ENCODE data around the gene C1orf52.
A peak's percentile ranks its signal among the peaks of the same experiment; 100 is the strongest.
"Not testable (repeated sequence)": the region's sequence is repeated elsewhere in the genome, so short reads cannot be mapped to it uniquely, and the experiment has no call there.

The C1orf52 gene

GRCh38 chr1:85273397-85273796 lies 13.9 kb upstream of the C1orf52 start:
- no peak overlapping the region for H3K4me3 ChIP-seq (ENCODE audit: low read depth, low read length)
- no peak for TF ChIP-seq CTCF (IDR thresholded peaks at IDR 0.05; ENCODE audit: borderline replicate concordance, insufficient read depth, low read depth, low read length)

GRCh38 chr1:85268801-85269585 lies 9.5 kb upstream of the C1orf52 start:
- TF ChIP-seq CTCF (IDR thresholded peaks at IDR 0.05; ENCODE audit: borderline replicate concordance, insufficient read depth, low read depth, low read length) = no peak
- no peak overlapping the region for H3K4me3 ChIP-seq (ENCODE audit: low read depth, low read length)

GRCh38 chr1:85267313-85267712 lies 7.9 kb upstream of the C1orf52 start:
- H3K4me3 ChIP-seq (ENCODE audit: low read depth, low read length) = no peak overlapping the region
- no peak for TF ChIP-seq CTCF (IDR thresholded peaks at IDR 0.05; ENCODE audit: borderline replicate concordance, insufficient read depth, low read depth, low read length)

GRCh38 chr1:85264150-85264549 lies 4.7 kb upstream of the C1orf52 start:
- TF ChIP-seq CTCF (IDR thresholded peaks at IDR 0.05; ENCODE audit: borderline replicate concordance, insufficient read depth, low read depth, low read length) = no peak
- no peak overlapping the region for H3K4me3 ChIP-seq (ENCODE audit: low read depth, low read length)

GRCh38 chr1:85262985-85263384 lies 3.5 kb upstream of the C1orf52 start:
- no peak for TF ChIP-seq CTCF (IDR thresholded peaks at IDR 0.05; ENCODE audit: borderline replicate concordance, insufficient read depth, low read depth, low read length)
- H3K4me3 ChIP-seq (ENCODE audit: low read depth, low read length) = no peak overlapping the region

GRCh38 chr1:85259912-85260274 lies 431 bp upstream of the C1orf52 start:
- TF ChIP-seq CTCF (IDR thresholded peaks at IDR 0.05; ENCODE audit: borderline replicate concordance, insufficient read depth, low read depth, low read length) = no peak
- H3K4me3 ChIP-seq (ENCODE audit: low read depth, low read length) = peak overlapping the region; percentile 11

- TF ChIP-seq CTCF (IDR thresholded peaks at IDR 0.05; ENCODE audit: borderline replicate concordance, insufficient read depth, low read depth, low read length) = no peak
- H3K4me3 ChIP-seq (ENCODE audit: low read depth, low read length) = peak overlapping the region; percentile 94
These were observed 835 bp downstream of the C1orf52 start for GRCh38 chr1:85258536-85259117.

- H3K4me3 ChIP-seq (ENCODE audit: low read depth, low read length) = not testable (repeated sequence)
These were observed 10.4 kb downstream of the C1orf52 start for GRCh38 chr1:85249042-85249441.

All from GM12875 (cell line).